Measurements from ENCODE around the gene SPATA4.

- TF ChIP-seq POLR2AphosphoS5 (IDR thresholded peaks at IDR 0.05) (no peak), CTCF (IDR thresholded peaks at IDR 0.05) (no peak), POLR2A (IDR thresholded peaks at IDR 0.05; ENCODE audit: low read depth) (no peak)
Measured at GRCh38 chr4:176156656-176157055, 38.7 kb downstream of the SPATA4 start.

All from esophagus muscularis mucosa (tissue), 3 donors.